Measurements from ENCODE around the gene RXFP1.

RXFP1 gene

GRCh38 chr4:158513256-158513655 lies 8.4 kb upstream of the RXFP1 start:
- TF ChIP-seq CTCF (IDR thresholded peaks at IDR 0.05): no peak

- no peak for TF ChIP-seq CTCF (IDR thresholded peaks at IDR 0.05)
Measured at GRCh38 chr4:158519226-158519625, 2.5 kb upstream of the RXFP1 start.

GRCh38 chr4:158523990-158524535 lies 2.4 kb downstream of the RXFP1 start:
- TF ChIP-seq CTCF (IDR thresholded peaks at IDR 0.05): no peak

- no peak for TF ChIP-seq CTCF (IDR thresholded peaks at IDR 0.05)
Measured at GRCh38 chr4:158527516-158527915, 5.8 kb downstream of the RXFP1 start.

- no peak for TF ChIP-seq CTCF (IDR thresholded peaks at IDR 0.05)
Measured at GRCh38 chr4:158529505-158529904, 7.8 kb downstream of the RXFP1 start.

GRCh38 chr4:158530381-158530780 lies 8.7 kb downstream of the RXFP1 start:
- TF ChIP-seq CTCF (IDR thresholded peaks at IDR 0.05): no peak

GRCh38 chr4:158530898-158531297 lies 9.2 kb downstream of the RXFP1 start:
- TF ChIP-seq CTCF (IDR thresholded peaks at IDR 0.05): no peak
